SKM-1 (cell line): ENCODE data around the gene ABCG1.

ENCODE experiments used
- DNase-seq: peaks from one replicate; lab custom pipeline; 2025; ENCODE audit not compliant: unreplicated experiment; lab: John Stamatoyannopoulos, UW

Gene ABCG1

GRCh38 chr21:42250422-42251403, 31.8 kb downstream of the ABCG1 start:
- no peak for DNase-seq

GRCh38 chr21:42251654-42252324, 32.8 kb downstream of the ABCG1 start:
- no peak for DNase-seq

- DNase-seq = no peak
These were observed 33.4 kb downstream of the ABCG1 start for GRCh38 chr21:42252325-42252654.

GRCh38 chr21:42252778-42253340, 33.9 kb downstream of the ABCG1 start:
- no peak for DNase-seq

GRCh38 chr21:42253466-42253865, 34.5 kb downstream of the ABCG1 start:
- no peak for DNase-seq

- DNase-seq = no peak
These were observed 35.1 kb downstream of the ABCG1 start for GRCh38 chr21:42254083-42254482.

GRCh38 chr21:42254651-42255601, 36.0 kb downstream of the ABCG1 start:
- DNase-seq = no peak

GRCh38 chr21:42255825-42256224, 36.9 kb downstream of the ABCG1 start:
- no peak for DNase-seq

- DNase-seq = no peak
These were observed 37.4 kb downstream of the ABCG1 start for GRCh38 chr21:42256316-42256715.

GRCh38 chr21:42257091-42257765, 38.3 kb downstream of the ABCG1 start:
- DNase-seq = no peak

GRCh38 chr21:42258150-42258884, 39.4 kb downstream of the ABCG1 start:
- peak; percentile 60 for DNase-seq

GRCh38 chr21:42258885-42259407, 40.0 kb downstream of the ABCG1 start:
- no peak for DNase-seq

- DNase-seq = no peak
These were observed 41.2 kb downstream of the ABCG1 start for GRCh38 chr21:42260121-42260520.

- DNase-seq = no peak
These were observed 42.9 kb downstream of the ABCG1 start for GRCh38 chr21:42261829-42262200.

GRCh38 chr21:42262831-42263231, 43.9 kb downstream of the ABCG1 start:
- DNase-seq = no peak

- no peak for DNase-seq
These were observed 44.7 kb downstream of the ABCG1 start for GRCh38 chr21:42263591-42264131.

- DNase-seq = no peak
These were observed 45.6 kb downstream of the ABCG1 start for GRCh38 chr21:42264245-42265195.

GRCh38 chr21:42265231-42265812, 46.4 kb downstream of the ABCG1 start:
- DNase-seq = no peak
